Gastroesophageal sphincter (tissue), 3 donors: ENCODE results near the gene OTOS.

ENCODE experiments used
- EP300 ChIP-seq: sonication (generic); formaldehyde crosslinking; IDR thresholded peaks from one replicate; pipeline ENCODE4 v1.6.1; 2017; ENCODE audit warnings: antibody characterized with exemption, mild to moderate bottlenecking
- POLR2A ChIP-seq, 2 donors: fragments of 450-650 bp; IDR thresholded peaks; one replicate each; pipeline ENCODE4 v1.6.1; 2017; ENCODE audit warnings: antibody characterized with exemption in 2 of 2, mild to moderate bottlenecking in 2 of 2, moderate library complexity in 1 of 2
- TF ChIP-seq, protein P1 (sequence below), 4 experiments: fragments of 200-600 bp in 2 of 4; fragments of 450-650 bp in 2 of 4; sonication (generic) in 1 of 4; IDR thresholded peaks; one replicate each; pipeline ENCODE4 v1.5.1; 2017 to 2019; ENCODE audit warnings: antibody characterized with exemption in 4 of 4, mild to moderate bottlenecking in 2 of 4, moderate library complexity in 2 of 4

DNA sequence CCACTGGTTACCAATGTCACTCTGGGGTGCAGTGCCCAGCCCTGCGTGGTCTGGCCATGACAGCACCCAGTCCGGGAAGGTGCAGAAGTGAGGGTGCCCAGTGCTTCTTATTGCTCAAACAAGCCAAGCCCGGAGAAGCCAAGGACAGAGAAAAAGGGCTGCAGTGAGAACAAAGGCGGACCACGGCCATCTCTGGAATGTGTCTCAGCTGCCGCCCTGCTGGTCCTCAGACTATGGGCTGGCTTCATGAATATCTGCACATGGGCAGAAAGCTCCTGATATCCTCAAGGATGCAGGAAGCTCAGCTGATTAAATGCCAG is 33.0 kb downstream of the OTOS start:
- TF ChIP-seq, protein P1, sequence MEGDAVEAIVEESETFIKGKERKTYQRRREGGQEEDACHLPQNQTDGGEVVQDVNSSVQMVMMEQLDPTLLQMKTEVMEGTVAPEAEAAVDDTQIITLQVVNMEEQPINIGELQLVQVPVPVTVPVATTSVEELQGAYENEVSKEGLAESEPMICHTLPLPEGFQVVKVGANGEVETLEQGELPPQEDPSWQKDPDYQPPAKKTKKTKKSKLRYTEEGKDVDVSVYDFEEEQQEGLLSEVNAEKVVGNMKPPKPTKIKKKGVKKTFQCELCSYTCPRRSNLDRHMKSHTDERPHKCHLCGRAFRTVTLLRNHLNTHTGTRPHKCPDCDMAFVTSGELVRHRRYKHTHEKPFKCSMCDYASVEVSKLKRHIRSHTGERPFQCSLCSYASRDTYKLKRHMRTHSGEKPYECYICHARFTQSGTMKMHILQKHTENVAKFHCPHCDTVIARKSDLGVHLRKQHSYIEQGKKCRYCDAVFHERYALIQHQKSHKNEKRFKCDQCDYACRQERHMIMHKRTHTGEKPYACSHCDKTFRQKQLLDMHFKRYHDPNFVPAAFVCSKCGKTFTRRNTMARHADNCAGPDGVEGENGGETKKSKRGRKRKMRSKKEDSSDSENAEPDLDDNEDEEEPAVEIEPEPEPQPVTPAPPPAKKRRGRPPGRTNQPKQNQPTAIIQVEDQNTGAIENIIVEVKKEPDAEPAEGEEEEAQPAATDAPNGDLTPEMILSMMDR (IDR thresholded peaks at IDR 0.05) = no peak
- TF ChIP-seq POLR2A (IDR thresholded peaks at IDR 0.05) = no peak
- TF ChIP-seq EP300 = no peak
